IPS-NIHi11 (cell line): Measurements from ENCODE around the gene AKAP6.

Experiments used
- DNase-seq: peaks from one replicate; pipeline ENCODE4 v3.0.0; 2012; ENCODE audit warnings: mixed read lengths, low spot score

The AKAP6 gene

GRCh38 chr14:32329146-32329545, at the start of gene AKAP6:
Gene AKAP6 (plus strand): TSS chr14:32329298. CDS start chr14:32433494, 104,196 bp downstream.
- peak; percentile 26 for DNase-seq

- no peak for DNase-seq
Observed at GRCh38 chr14:32286602-32287001, 42.5 kb upstream of the AKAP6 start.

GRCh38 chr14:32296366-32296765, 32.7 kb upstream of the AKAP6 start:
- DNase-seq: no peak

GRCh38 chr14:32298346-32298745, 30.8 kb upstream of the AKAP6 start:
- no peak for DNase-seq

GRCh38 chr14:32300136-32300535, 29.0 kb upstream of the AKAP6 start:
- DNase-seq: no peak

GRCh38 chr14:32303865-32304264, 25.2 kb upstream of the AKAP6 start:
- no peak for DNase-seq

- DNase-seq: no peak
Observed at GRCh38 chr14:32304296-32304695, 24.8 kb upstream of the AKAP6 start.

GRCh38 chr14:32306549-32306948, 22.5 kb upstream of the AKAP6 start:
- DNase-seq: no peak

GRCh38 chr14:32307881-32308582, 21.1 kb upstream of the AKAP6 start:
- DNase-seq: no peak

- no peak for DNase-seq
Observed at GRCh38 chr14:32310876-32311275, 18.2 kb upstream of the AKAP6 start.

GRCh38 chr14:32311294-32312009, 17.6 kb upstream of the AKAP6 start:
- DNase-seq: no peak

- DNase-seq: no peak
Observed at GRCh38 chr14:32312010-32312331, 17.1 kb upstream of the AKAP6 start.

GRCh38 chr14:32313844-32314376, 15.2 kb upstream of the AKAP6 start:
- DNase-seq: no peak

- no peak for DNase-seq
Observed at GRCh38 chr14:32318087-32318795, 10.9 kb upstream of the AKAP6 start.

- DNase-seq: no peak
Observed at GRCh38 chr14:32319368-32320049, 9.6 kb upstream of the AKAP6 start.

- no peak for DNase-seq
Observed at GRCh38 chr14:32324601-32325000, 4.5 kb upstream of the AKAP6 start.

- DNase-seq: no peak
Observed at GRCh38 chr14:32327255-32327961, 1.7 kb upstream of the AKAP6 start.

GRCh38 chr14:32329690-32330285, 690 bp downstream of the AKAP6 start:
- DNase-seq: no peak

GRCh38 chr14:32330351-32331111, 1.4 kb downstream of the AKAP6 start:
- no peak for DNase-seq

GRCh38 chr14:32331206-32331605, 2.1 kb downstream of the AKAP6 start:
- no peak for DNase-seq
